HG02623 (cell line): ENCODE data around the gene MIA3.

Experiments used
- ATAC-seq: cut with Tn5 transposase; IDR thresholded peaks from one replicate; pipeline ENCODE4 v1.9.1; 2021; ENCODE audit warnings: moderate library complexity; ENCODE audit not compliant: unreplicated experiment

Gene MIA3

DNA sequence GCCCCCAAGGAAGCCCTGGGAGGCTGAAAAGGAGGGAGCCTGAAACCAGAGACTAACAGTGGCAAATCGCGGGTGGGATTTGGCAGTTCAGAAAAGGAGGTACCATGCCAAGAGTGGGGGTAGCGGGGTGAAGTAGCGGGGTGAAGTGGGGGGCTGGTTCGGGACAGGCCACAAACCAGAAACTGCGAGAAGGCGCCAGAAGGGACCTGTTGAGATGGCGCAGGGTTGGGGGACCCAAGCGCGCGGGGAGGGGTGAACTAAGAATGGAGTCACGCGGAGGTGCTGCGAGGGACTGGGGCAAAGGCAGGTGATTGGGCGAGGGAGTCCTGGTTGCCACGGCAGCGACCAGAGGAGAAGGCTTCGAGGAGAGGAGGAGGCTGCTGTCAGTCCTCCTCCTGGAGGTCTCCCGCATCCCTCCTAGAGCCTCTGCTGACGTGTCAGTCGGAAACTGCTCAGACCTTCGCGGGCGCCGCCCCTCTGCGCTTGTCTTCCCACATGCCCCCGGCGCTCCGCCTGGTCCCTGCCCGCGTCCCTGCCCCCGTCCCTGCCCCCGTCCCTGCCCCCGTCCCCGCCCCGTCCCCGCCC, 438 bp upstream of the MIA3 start:
- peak; percentile 77 for ATAC-seq

DNA sequence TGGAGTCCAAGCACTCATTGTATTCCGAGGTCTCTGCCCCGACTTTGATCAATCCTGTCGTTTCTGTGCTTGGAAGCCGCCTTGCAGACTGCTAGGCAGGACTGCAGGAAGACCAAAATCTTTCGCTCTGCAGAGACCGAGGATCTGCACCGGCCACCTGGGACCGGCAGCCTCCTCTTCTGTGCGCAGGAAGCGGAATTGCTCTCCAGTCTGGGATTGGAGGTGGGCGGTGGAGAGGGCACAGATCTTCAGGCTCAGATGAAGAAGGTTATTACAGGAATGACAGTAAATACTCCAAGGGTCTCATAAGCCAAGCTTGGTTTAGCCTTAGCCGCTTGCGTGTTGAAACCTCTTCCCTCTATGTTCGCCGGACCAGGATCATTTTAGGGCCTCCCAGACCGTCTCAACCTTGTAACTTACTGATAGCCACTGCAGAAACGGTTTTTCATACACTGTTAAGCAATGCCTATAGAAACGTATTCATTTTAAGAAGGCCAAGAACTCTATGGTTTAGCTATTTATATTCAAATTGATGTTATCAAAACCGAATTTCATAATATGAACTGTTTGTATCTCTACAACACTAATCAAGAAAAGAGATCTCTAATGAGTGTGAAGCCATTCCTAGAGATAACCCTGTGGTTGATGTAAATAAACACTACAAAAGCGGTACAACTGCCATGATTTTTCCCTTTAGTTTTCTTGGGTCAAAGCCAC, 1.1 kb downstream of the MIA3 start:
- no peak for ATAC-seq

DNA sequence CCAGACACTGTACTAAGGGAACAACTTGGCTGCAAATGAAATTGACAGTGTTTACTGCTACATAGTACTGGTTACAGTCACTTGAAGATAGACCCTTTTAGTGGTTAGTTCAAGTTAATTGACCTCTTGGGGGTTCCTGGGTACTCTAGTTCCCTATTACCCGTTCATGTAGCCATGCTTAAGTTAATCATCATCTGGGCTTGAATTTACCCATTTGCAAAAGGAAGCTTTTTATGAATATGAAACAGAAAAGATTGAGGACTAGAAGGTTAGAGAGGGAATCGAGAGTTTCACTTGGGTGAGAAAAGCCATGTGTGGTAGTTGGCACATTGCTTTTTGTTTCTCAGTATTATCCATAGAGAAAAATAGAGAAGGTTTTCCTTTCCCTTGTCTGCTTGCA, 2.7 kb downstream of the MIA3 start:
- ATAC-seq = peak; percentile 28

DNA sequence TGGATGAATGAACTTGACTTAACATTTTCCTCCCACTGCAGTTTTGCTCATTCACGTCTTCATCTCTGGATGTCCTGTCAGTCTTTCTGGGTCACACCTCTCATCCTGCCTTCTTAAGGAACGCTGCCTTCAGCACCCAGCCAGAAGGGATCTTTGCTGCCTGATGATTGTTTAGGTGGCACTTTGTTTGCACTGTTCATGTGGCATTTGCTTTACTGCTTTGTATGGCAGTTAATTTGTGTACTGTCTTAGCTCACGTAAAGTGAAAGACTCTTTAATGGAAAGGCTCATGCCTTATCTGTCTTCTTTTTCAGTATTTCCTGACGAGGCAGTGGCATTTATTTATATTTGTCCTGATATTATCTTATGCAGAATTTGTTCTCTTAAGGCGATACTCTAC, 4.9 kb downstream of the MIA3 start:
- no peak for ATAC-seq

DNA sequence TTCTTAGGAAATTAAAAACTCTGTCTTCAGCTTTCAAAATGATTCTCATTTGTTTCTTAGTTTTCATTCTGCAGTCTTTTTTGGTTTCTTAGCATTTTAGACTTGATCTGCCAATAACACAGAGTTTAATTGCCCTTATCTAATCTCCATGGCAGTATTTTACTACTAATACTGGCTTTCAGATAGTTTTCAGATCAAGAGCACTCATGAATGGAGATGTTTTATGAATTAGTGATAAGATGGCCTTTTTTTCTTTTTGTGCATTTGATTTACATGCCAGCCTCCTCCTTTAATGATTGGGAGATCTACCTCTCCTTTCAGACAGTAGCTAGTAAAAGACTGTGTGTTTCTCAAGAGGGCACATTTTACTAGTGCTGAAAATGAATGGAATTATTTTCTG, 5.6 kb downstream of the MIA3 start:
- ATAC-seq = no peak

DNA sequence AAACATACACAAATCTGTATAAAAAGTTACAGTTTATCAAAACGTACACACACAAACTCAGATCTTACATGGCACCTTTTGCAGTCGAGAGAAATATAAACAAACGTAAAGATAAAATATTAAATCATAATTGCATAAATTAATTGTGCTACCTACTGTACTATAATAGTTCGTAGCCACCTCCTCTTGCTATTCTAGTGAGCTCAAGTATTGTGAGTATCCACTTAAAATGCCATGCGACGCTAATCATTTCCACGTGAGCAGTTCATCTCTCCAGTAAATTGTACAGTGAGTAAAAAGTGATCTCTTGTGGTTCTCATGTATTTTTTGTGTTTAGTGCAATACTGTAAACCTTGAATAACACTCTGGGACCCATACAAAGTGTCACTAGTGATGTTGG, 6.3 kb downstream of the MIA3 start:
- ATAC-seq = no peak

DNA sequence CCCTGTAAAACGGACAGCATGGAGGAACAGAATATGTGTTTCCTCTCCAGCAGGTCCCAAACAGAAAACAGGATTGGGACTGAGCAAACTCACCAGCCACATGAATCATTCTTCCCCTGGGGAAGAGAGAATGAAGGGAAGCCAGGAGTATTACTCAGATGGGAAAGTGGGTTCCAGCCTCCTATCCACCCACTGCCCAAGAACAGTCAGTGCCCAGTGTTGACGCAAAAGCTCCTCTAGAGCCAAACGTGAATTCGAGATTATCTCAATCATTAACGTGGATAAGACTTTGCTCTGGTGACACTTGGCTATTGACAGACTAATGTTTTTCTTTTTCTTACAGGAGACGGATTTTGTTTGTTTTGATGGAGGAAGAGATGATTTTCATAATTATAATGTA, 9.3 kb downstream of the MIA3 start:
- ATAC-seq = no peak

DNA sequence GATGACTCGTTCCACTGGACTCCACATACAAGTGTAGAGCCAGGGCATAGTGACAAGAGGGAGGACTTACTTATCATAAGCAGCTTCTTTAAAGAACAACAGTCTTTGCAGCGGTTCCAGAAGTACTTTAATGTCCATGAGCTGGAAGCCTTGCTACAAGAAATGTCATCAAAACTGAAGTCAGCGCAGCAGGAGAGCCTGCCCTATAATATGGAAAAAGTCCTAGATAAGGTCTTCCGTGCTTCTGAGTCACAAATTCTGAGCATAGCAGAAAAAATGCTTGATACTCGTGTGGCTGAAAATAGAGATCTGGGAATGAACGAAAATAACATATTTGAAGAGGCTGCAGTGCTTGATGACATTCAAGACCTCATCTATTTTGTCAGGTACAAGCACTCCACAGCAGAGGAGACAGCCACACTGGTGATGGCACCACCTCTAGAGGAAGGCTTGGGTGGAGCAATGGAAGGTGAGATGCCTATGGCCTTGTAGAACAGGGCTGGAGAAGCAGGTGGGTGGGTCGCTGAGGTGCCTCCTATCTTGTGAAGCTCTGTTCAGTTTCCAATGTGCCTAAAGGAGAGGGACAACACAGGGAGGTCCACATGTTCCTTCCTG, 12.1 kb downstream of the MIA3 start:
- ATAC-seq = no peak

DNA sequence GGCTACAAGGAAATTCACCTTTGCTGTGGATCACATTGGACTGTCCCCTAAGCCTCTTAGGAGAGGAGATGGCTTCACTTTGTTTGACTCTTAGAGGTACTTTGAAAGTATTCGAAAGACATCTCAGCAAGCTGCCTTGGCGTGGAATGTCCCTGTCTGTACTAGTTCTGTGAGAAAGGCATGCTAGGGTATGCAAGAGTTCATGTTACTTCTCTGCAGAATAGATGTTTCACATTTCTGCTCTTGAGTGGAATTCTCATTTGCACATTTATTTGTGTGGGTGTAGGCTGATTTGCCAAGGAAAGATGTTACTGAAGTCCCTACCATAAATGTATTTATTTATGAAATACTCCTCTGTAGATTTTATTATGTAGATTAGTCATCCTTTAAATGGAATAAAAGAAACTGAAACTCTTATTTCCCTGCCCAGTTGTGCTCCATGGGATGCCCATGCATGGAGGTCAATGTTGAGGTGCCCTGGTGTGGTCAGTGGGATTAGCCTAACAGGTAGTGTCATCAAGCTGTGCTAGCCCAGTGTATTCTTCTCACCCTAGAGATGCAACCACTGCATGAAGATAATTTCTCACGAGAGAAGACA, 13.8 kb downstream of the MIA3 start:
- ATAC-seq = no peak

DNA sequence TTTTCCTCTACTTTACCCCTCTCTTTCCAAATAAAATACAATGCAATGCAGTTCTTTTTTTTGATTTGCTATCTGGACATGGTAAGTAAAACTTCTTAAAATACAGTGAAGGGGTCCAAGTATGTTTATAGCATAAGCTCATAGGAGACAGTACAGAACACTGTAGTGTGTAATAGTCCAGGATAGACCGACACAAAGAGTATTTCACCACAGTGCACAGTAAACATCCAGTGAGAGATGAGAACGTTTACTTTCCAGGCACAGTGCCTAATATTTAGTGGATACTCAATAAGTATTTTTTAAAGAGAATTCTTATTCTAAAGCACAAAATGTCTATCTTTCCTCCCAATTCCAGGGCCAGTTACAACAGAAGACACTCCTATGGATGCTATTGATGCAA, 14.9 kb downstream of the MIA3 start:
- no peak for ATAC-seq

DNA sequence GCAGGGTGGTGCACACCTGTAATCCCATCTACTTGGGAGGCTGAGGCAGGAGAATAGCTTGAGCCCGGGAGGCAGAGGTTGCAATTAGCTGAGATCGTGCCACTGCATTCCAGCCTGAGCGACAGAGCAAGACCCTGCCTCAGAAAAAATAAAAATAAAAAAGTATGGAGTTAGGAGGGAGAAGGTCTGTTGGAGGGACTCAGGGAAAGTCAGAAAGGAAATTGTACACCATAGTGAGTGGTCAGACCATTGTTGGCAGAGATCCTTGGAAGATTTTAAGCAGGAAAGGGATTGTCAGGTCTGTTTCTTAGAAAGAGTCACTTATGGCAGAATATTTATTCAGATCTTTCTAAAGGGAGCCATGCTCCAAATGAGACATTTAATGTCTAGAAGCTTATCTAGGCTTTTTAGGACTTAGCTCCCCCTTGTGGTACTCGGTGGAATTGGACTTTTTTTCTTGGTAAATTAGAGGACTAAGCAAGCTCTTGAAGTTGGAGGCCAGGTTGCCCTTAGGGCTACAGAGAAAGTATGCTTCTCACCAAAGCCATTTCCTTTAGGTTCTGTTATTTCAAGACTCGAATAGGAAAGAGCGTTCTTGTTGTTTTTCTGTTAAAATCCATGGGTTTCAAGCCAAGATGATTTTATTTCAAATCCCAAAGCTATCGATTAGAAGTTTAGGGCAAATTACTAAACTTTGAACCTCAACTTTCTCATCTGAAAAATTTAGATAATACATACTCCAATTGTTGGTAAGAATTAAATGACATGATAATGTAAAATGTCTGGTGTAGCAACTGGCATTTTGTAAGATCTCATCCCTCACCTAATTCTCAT, 16.5 kb downstream of the MIA3 start:
- ATAC-seq = peak; percentile 74

DNA sequence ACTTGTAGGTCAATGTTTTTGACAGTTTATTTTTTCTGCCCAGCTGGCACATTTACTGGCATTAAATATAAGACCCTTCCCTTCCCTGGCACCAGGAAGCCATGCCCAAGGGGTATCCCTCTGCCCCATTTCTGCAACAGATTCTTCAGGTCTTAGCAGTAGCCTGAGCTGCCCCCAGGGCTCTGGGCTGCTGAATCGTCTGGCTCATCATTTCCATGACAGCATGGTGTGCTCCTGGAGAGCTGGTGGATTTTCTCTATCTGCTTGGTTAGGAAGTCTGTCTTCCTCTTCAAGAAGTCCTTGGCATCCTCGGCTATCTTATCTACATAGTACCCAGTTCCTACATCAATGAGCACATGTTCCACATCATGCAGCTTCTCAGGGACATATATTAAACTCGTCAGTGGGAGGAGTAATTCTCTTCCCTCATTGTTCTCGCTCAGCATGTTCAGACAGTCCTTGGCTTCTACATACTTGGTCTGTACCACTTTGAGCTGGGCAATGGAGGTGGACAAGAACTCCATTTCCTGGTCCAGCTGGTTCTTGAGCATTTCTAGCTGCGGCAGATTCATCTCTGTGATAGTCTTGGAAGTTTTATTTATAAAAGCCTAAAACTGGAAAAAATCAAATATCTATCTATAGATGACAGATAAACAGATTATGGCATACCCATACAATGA, 23.5 kb downstream of the MIA3 start:
- no peak for ATAC-seq

DNA sequence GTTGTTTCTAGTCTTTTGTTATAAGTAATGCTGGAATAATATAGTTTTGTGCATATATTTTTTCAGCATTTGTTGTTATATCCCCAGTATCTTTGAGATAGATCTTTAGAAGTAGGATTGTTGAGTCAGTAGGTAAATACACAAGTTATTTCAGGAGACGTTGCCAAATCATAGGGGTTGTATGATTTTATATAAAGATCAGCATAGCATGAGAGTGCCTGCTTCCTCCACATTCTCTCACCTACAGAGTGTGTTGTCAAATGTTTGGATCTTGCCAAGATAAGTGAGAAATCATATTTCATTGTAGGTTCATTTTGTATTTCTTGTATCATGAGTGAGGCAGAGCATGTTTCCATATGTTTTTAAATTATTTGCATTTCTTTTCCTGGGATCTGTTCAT, 24.6 kb downstream of the MIA3 start:
- ATAC-seq = no peak

DNA sequence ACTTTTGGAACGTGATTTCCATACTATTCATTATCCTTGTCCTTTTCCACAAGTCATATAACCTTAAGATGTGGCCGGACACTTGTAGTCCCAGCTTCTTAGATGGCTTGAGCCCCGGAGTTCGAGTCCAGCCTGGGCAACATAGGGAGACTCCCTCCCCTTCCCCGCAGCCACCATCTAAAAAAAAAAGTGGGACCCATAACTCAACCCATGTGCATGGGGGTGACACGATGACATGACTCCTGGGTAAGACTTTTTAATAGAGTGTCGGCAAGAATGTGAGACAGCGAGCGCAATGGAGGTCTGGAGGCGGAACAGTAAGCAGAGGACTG, 25.7 kb downstream of the MIA3 start:
- no peak for ATAC-seq

DNA sequence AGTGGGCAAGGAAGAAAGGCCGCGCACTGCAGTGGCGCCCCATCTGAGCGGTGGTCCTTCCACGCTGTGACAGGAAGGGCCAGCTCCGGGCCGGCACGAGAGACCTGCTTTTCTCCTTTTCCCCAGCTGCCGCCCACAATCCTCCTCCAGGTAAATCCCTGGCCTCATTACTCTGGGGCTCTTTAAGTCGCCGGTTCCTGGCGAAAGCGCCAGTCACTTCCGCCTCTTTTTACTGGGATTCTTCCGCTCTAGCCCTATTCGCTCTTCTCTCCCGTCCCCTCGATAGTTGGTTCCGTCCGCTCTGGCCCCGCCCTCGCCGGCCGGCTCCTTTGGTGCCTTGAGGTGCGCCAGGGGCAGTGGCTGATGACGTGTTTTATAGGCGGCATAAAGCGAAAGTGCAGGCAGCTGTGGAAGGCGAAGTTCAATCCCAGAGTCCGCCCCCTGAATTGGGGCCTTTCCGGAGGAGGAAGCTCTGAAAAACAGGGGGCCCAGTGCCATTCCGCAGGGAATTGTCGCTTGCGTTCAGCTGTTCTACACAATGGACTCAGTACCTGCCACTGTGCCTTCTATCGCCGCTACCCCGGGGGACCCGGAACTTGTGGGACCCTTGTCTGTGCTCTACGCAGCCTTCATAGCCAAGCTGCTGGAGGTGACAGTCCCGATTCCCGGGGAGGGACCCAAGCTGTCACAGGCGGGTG, 26.2 kb downstream of the MIA3 start:
- peak; percentile 97 for ATAC-seq

DNA sequence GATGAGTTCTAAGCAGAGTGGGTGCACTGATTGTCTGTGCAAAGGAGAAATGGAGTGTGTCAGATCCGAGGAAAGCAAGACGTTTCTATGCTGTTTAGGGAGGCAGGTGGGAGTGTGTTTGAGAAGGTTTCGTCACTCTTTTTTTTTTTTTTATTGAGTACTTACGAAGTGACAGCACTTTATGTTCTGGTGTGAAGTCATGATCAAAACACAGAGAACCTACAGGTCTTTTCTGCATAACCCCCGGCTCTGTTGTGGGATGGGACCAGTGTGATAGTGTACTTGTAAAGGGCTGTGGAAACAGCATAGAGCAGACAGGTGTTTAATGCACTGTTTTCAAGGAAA, 26.7 kb downstream of the MIA3 start:
- peak; percentile 0 for ATAC-seq

DNA sequence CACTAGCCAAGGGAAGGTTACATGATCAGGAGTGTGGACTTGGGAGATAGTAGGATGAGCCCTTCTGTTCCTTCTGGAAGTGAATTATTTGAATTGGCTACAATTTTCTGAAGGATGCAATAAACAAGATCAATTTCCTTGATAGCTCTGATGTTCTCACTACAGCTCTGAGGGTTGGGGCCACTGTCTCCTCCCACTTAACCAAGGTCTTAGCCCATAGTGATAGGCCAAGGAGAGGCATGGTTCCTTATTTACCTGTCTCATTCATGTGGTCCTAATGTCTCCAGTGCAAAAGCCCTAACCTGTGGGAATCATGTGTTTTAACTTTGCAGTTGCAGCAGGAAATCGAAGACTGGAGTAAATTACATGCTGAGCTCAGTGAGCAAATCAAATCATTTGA, 34.8 kb downstream of the MIA3 start:
- ATAC-seq = no peak

DNA sequence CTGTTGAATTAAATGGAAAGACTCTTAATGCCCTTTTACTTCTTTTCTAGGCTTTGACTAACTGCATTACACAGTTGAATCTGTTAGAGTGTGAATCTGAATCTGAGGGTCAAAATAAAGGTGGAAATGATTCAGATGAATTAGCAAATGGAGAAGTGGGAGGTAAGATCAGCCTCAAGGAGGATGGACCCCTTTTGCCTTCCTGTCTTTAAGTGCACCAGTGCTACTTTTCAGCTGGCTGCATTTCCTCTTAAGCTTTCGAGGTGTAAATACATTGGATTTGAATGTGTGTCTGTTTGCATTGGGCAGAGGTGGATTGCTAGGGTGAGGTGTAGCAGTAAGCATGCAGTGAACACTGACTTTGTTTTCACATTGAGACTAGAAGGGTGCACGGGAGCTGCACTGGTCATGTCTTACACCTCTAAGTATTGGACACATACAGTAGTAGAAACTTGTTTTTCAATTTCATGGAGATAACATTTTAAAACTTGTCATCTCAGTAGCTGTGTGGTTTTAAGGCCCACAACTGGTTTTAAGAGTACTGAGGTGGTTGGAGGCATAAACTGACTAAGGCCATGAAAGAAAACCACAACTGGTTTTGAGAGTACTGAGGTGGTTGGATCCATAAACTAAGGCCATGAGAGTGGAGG, 35.4 kb downstream of the MIA3 start:
- ATAC-seq = peak; percentile 60

DNA sequence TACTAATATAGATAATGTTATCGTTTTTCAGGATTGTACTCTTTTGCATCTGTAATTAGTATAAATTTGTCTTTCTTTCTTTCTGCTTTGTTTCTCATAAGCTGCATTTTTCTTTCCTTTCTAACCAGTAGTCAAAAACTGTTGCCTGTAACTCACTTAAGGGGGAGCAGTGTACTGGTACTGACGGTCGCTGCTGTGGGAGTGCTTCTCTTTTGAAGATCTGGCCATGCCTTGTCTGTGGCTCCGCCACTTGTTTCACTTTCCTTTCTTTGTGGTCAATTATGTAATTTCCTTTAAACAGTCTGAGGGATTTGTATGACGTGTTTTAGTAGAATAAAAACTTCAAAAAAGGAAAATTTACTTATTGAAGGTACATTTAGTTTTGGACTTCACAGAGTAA, 37.0 kb downstream of the MIA3 start:
- ATAC-seq = peak; percentile 92
